SU-DHL-6 (cell line): Measurements from ENCODE around the gene ARHGAP22.

Source experiments
- H2AFZ ChIP-seq: fragments of 200-600 bp; sonication (generic); 2 replicates; pipeline ENCODE4 v1.6.1; 2014; ENCODE audit warnings: low read depth, mild to moderate bottlenecking, moderate library complexity, mixed read lengths, antibody characterized with exemption, low read length; ENCODE audit not compliant: severe bottlenecking
- H3F3A ChIP-seq: fragments of 200-600 bp; shearing (Covaris generic); 2 replicates; pipeline ENCODE4 v1.6.0; 2016; ENCODE audit warnings: antibody characterized with exemption, mild to moderate bottlenecking; ENCODE audit not compliant: insufficient read depth
- H3K27ac ChIP-seq: fragments of 200-600 bp; sonication (generic); 2 replicates; pipeline ENCODE4 v1.5.1; 2016; ENCODE audit warnings: low read depth, mild to moderate bottlenecking, low read length, moderate library complexity, mixed read lengths
- H3K27me3 ChIP-seq: fragments of 200-600 bp; sonication (generic), shearing (Covaris generic); 2 replicates; pipeline ENCODE4 v1.6.0; 2014; ENCODE audit warnings: mild to moderate bottlenecking, low read length
- H3K36me3 ChIP-seq: fragments of 200-600 bp; sonication (generic); 2 replicates; pipeline ENCODE4 v1.6.1; 2014; ENCODE audit warnings: mild to moderate bottlenecking, low read length, mixed read lengths
- H3K4me2 ChIP-seq: fragments of 300-600, 200-600 bp; shearing (Covaris generic), sonication (generic); 2 replicates; pipeline ENCODE4 v1.6.0; 2014; ENCODE audit warnings: low read length, low read depth, mild to moderate bottlenecking; ENCODE audit not compliant: poor library complexity, severe bottlenecking
- H3K4me3 ChIP-seq: fragments of 200-600 bp; sonication (generic); 2 replicates; pipeline ENCODE4 v1.5.1; 2014; ENCODE audit warnings: antibody characterized with exemption, low read length, mild to moderate bottlenecking, mixed read lengths; ENCODE audit not compliant: insufficient read depth, poor library complexity, severe bottlenecking
- H3K79me2 ChIP-seq: fragments of 200-600 bp; sonication (generic); 2 replicates; pipeline ENCODE4 v1.6.1; 2014; ENCODE audit warnings: mild to moderate bottlenecking, low read length, moderate library complexity; ENCODE audit not compliant: insufficient read depth
- H3K9ac ChIP-seq: fragments of 200-600 bp; sonication (generic); 2 replicates; pipeline ENCODE4 v1.7.0; 2014; ENCODE audit warnings: mild to moderate bottlenecking, low read length
- H3K9me2 ChIP-seq: fragments of 200-600 bp; sonication (generic); replicated peaks from 2 replicates; pipeline ENCODE4 v1.6.1; 2014; ENCODE audit warnings: low read length; ENCODE audit not compliant: insufficient read depth
- H3K9me3 ChIP-seq: fragments of 200-600 bp; sonication (generic); 2 replicates; pipeline ENCODE4 v1.6.1; 2014; ENCODE audit warnings: low read length, mixed read lengths; ENCODE audit not compliant: insufficient read depth
- H4K20me1 ChIP-seq: fragments of 200-600 bp; sonication (generic); 2 replicates; pipeline ENCODE4 v1.6.1; 2014; ENCODE audit warnings: low read depth, mild to moderate bottlenecking, antibody characterized with exemption, low read length, moderate library complexity, mixed read lengths
- CTCF ChIP-seq: fragments of 200-600 bp; sonication (generic); IDR thresholded peaks from one replicate; pipeline ENCODE4 v1.5.1; 2017; ENCODE audit warnings: antibody characterized with exemption, mild to moderate bottlenecking, low read length, moderate library complexity; ENCODE audit not compliant: insufficient read depth, poor library complexity, severe bottlenecking
- EZH2phosphoT487 ChIP-seq: fragments of 200-600 bp; sonication (generic), shearing (Covaris generic); conservative IDR thresholded peaks from 2 replicates; pipeline ENCODE4 v1.6.1; 2018; ENCODE audit warnings: mild to moderate bottlenecking, antibody characterized with exemption, low read length, moderate library complexity, mixed read lengths

The ARHGAP22 gene

GRCh38 chr10:48419714-48420113, 185.2 kb downstream of the ARHGAP22 start:
- Histone ChIP-seq H3K27me3 (no peaks in the 10 kb centered on the region), H2AFZ (no peak overlapping the region), H3K9me2 (no peaks in the 10 kb centered on the region), H3K79me2 (no peaks in the 10 kb centered on the region), H3K9ac (no peak overlapping the region), H4K20me1 (no peaks in the 10 kb centered on the region), H3K9me3 (no peaks in the 10 kb centered on the region), H3K36me3 (no peaks in the 10 kb centered on the region), H3K4me2 (no peak overlapping the region), H3F3A (no peaks in the 10 kb centered on the region), H3K4me3 (no peak overlapping the region), H3K27ac (no peak overlapping the region)
- no peak for TF ChIP-seq EZH2phosphoT487
- TF ChIP-seq CTCF: no peak

DNA sequence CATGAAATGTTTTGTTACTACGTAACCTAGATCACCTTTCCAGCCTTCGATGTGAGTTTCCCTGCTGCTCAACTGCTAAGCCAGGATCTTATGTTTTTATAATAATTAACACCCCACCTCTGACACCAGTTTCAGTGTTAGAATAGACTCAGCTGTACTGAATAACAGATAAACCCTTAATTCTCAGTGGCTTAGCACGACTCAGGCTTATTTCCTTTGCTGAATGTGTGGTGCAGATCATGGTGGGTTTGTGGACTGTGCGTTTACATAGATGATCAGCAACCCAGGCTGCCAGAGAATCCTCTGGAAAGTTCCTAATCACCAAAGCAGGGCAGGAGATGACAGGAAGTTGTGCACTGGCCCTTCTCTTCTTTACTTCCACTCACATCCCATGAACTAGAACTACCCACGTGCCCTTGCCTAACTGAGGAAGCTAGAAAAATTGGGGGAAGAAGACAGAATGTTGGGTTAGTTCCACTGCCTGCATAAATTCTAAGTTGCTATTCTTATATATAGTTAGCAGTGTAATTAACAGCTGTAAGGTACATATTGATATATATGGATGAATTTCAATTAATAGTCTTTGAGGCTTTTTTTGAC, 186.6 kb downstream of the ARHGAP22 start:
- H3K9me3 ChIP-seq: no peaks in the 10 kb centered on the region
- no peaks in the 10 kb centered on the region for H3K27me3 ChIP-seq
- no peaks in the 10 kb centered on the region for H3K9me2 ChIP-seq
- no peak overlapping the region for H2AFZ ChIP-seq
- H3K36me3 ChIP-seq: no peaks in the 10 kb centered on the region
- no peak overlapping the region for H3K27ac ChIP-seq
- no peaks in the 10 kb centered on the region for H3F3A ChIP-seq
- H3K4me3 ChIP-seq: no peak overlapping the region
- no peaks in the 10 kb centered on the region for H3K79me2 ChIP-seq
- no peak overlapping the region for H3K4me2 ChIP-seq
- no peak overlapping the region for H3K9ac ChIP-seq
- H4K20me1 ChIP-seq: no peaks in the 10 kb centered on the region
- TF ChIP-seq CTCF: no peak
- TF ChIP-seq EZH2phosphoT487: no peak

DNA sequence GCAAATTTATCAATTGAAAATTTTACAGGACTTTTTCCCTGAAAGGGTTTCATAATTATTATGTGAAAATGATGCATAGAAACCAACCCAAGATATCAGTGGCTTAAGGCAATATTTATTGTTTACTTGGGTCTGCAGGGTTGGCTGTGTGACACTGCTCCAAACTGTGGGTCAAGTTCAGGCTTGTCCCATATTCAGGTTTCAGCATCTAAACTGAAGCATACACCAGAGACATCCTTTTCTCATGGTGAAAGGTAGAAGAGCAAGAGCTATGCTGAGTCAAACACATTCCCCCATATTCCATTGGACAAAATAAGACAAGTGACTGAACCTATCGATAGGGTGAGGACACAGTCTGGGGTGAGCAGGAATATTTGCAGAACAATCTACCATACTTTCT, 187.5 kb downstream of the ARHGAP22 start:
- no peak overlapping the region for H3K9ac ChIP-seq
- TF ChIP-seq CTCF (no peak), EZH2phosphoT487 (no peak)
- H3K36me3 ChIP-seq: no peaks in the 10 kb centered on the region
- H3K4me3 ChIP-seq: no peak overlapping the region
- H3K9me3 ChIP-seq: 0 out of 2 replicates have a peak, but pooled peaks cover 3% of the 10 kb centered on the region
- H4K20me1 ChIP-seq: no peaks in the 10 kb centered on the region
- H3K27ac ChIP-seq: no peak overlapping the region
- H3K9me2 ChIP-seq: no peaks in the 10 kb centered on the region
- H2AFZ ChIP-seq: no peak overlapping the region
- no peaks in the 10 kb centered on the region for H3K79me2 ChIP-seq
- H3F3A ChIP-seq: no peaks in the 10 kb centered on the region
- no peak overlapping the region for H3K4me2 ChIP-seq
- no peaks in the 10 kb centered on the region for H3K27me3 ChIP-seq
